PC-3 (cell line): ENCODE measurements around the gene TANK.

Experiments
- CTCF ChIP-seq: fragments of 300-600 bp; sonication (generic); conservative IDR thresholded peaks from 2 replicates; pipeline ENCODE4 v1.5.1; 2017; ENCODE audit warnings: antibody characterized with exemption, low read depth, mild to moderate bottlenecking, low read length
- EZH2 ChIP-seq: fragments of 300-600 bp; sonication (generic); IDR thresholded peaks from one replicate; pipeline ENCODE4 v1.6.1; 2017; ENCODE audit warnings: antibody characterized with exemption, mild to moderate bottlenecking, low read length; ENCODE audit not compliant: unreplicated experiment

- TF ChIP-seq CTCF, result no peak
- no peak for TF ChIP-seq EZH2
These were observed 39.9 kb downstream of the TANK start for GRCh38 chr2:161199912-161200701.
